CD4-positive, alpha-beta T cell treated with Interleukin-4 for 4 hours (primary cell): Measurements from ENCODE around the gene CXCL16.
"Not testable (repeated sequence)": the region's sequence is repeated elsewhere in the genome, so short reads cannot be mapped to it uniquely, and the experiment has no call there.

Experiments
- DNase-seq: peaks from one replicate; pipeline ENCODE4 v3.0.0-alpha.2; 2020

Gene CXCL16

DNA sequence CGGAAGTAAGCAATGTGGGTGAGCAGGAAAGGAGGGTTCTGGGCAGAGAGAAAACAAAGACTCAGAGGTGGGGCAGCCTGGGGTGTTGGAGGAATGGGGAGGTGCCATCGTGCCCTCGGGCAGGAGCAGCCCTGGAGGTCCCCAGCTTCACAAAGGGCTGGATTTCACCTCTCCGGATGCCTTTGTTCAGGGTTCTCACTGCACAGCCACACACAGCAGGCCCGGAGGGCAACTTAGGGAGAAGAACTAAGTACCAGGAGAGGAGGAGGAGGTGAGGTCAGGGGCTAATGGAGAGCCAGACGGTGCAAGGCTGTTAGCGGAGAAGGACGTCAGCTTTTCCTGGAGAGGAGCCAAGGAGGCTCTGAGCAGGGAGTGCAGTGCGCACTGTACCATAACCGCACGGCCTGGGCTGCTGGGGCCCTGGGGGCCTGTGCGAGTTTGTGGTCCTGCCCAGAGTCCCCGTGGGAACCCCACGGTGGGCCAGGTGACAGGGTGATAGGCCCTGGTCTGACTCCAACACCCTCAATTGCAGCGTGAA, 20.0 kb downstream of the CXCL16 start:
- DNase-seq, result no peak

DNA sequence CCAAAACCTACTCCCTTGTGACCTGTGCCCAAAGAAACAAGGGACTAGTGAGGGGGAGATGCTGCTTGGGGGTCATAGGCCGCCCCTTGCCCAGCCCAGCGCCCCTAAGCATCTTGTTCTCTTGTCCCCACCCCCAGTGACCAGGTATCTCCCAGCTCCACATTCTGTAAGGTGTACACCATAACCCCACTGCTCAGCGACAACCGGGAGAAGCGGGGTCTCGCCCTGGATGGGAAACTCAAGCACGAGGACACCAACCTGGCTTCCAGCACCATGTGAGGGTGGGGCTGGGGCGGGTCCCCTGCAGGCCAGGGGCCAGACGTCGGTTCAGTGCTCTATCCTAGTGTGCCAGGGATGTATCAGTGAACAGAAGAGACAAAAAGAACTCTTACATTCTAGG, 20.6 kb downstream of the CXCL16 start:
- DNase-seq, result no peak

DNA sequence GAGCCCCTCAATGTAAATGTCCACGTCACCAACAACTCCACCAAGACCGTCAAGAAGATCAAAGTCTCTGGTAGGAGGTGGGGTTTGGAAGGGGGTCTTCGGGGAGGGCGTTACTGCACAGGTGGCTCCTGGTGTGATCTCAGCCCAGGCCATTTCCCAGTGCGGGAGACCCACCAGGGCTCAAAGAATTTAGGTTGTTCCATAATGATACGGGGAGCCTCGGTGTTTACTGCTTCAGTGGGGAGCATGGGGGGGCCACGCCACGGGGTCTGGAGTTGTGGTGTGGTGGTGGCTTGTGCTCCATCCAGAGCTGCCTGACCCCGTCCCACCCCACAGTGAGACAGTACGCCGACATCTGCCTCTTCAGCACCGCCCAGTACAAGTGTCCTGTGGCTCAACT, 21.5 kb downstream of the CXCL16 start:
- no peak for DNase-seq

DNA sequence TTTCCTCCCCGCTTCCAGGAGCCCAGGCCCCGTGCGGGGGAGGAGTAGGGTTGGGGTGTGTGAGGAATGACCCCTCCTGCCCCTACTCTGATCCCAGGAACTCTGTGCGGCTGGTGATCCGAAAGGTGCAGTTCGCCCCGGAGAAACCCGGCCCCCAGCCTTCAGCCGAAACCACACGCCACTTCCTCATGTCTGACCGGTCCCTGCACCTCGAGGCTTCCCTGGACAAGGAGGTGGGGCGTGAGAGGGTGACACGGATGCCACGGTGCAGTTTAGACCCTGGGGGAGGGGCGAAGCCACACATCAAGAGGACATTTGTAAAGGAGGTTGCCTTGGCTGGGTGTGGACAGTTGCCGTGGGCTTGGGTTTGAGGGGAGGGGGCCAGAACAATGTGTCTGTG, 21.9 kb downstream of the CXCL16 start:
- DNase-seq, result no peak

DNA sequence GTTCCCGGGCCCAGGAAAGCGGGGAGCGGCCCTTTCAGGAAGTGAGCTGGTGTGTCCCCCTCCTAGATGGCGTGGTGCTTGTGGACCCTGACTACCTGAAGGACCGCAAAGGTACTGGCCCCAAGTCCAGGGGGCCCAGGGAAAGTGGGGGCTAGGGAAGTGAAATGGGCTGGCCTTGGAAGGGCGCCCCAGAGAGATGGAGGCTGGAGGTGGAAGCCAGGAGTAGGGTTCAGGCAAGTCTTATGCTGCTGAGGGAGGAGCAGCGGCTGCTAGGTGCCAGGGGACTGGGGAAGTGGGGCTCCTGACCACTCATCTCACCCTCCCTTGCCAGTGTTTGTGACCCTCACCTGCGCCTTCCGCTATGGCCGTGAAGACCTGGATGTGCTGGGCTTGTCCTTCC, 23.6 kb downstream of the CXCL16 start:
- DNase-seq, result no peak

DNA sequence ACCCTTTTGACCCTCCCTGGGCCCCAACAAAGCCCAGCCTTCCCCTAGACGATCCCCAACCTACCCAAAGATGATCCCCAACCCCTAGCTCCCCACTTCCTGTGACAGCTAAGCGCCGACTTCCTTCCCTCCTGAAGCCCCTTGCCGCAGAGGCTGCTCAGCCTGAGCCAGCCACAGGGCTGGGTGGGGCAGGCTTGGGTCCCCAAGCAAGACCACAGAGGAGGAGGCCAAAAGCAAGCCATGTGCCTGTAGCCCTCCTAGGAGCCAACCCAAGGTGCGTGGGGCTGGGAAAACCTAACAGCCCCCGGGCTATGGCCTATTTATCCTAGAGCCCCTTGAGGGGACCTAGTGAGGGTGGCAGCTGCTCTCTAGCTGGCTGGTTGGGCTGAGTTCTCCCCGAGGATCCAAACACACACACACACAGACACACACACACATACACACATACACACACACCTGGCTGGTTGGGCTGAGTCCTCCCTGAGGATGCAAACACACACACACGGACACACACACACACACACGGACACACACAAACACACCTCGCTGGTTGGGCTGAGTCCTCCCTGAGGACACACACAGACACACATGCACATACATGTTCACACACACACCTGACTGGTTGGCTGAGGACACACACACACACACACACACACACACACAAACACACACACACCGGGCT, 24.5 kb downstream of the CXCL16 start:
- DNase-seq, result peak; percentile 73

- DNase-seq, result not testable (repeated sequence)
These were observed 25.2 kb downstream of the CXCL16 start for GRCh38 chr17:4714340-4715062.

- no peak for DNase-seq
These were observed 27.2 kb downstream of the CXCL16 start for GRCh38 chr17:4712526-4712925.

DNA sequence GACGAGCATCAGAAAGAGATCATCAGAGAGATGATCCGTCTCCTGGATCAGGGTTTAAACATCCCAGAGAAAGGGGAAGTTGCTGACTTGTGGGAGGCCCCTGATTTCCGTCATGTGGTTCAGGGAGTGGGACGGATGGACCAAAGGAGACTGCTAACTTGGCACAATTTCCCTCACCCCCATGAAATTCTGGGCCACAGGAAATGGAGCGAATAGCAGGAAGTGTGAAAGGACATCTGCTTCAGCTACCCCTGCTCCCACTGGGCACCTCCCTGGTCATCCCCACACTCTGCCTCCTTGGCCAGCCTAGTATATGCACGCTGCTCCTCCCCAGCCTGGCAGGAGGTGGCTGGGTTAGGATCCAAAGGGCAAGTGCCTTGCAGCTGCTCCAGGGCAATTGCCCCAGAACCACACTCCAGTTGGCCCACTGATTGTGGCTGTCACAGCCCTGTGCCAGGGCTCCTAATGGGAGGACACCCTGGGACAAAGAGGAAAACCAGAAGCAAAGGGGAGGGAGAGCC, 28.0 kb downstream of the CXCL16 start:
- DNase-seq, result peak; percentile 25

- DNase-seq, result peak; percentile 76
These were observed 28.8 kb downstream of the CXCL16 start for GRCh38 chr17:4710693-4711634.

DNA sequence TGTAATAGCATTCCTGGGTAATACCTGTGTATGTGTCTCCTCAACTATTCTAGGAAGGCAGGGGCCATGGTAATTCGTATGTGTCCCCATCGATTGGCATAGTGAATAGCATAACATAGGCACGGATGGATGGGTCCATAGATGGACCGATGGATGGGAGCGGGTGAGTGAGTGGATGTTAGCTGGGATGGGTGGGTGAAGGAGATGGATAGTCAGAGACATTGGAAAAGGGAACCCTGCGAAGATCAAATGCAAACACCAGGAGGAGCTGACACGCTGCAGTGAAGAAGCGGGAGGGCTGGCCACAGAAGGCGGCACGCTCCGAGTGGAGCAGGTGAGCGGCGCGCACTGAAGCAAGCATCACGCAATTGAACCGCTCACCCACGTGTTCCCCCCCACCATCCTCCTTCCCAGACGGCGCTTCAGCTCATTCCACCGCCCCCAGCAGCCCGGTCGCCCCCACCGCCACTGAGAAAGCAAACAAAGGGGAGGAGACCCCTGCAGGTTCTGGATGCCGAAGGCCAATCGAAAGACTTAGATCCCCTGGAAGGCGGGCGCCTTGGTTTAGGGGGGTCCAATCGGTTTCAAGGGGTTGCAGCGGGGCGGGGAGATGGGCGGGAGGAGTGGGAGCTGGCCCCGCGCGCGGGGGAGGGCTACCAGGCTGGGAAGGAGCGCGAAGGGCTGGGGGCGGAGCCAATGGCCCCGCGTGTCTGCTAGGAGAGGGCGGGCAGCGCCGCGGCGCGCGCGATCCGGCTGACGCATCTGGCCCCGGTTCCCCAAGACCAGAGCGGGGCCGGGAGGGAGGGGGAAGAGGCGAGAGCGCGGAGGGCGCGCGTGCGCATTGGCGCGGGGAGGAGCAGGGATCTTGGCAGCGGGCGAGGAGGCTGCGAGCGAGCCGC, 29.7 kb downstream of the CXCL16 start, which contains the start of gene ARRB2:
Gene ARRB2 (plus strand): TSS at position 839 of the 899 bp plus-strand sequence. CDS start 90 bp downstream, outside the sequence.
- peak; percentile 98 for DNase-seq

DNA sequence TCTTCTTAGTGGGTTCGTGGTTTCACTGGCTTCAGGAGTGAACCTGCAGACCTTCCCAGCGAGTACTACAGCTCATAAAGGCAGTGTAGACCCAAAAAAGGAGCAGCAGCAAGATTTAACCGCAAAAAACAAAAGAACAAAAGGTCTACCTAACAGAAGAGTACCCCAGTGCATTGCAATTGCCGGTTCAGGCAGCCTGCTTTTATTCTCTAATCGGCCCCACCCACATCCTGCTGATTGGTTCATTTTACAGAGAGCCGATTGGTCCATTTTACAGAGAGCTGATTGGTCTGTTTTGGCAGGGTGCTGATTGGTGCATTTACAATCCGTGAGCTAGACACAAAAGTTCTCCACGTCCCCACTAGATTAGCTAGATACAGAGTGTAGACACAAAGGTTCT, 31.3 kb downstream of the CXCL16 start:
- peak; percentile 62 for DNase-seq

GRCh38 chr17:4706121-4706520, 33.6 kb downstream of the CXCL16 start:
- DNase-seq, result no peak

DNA sequence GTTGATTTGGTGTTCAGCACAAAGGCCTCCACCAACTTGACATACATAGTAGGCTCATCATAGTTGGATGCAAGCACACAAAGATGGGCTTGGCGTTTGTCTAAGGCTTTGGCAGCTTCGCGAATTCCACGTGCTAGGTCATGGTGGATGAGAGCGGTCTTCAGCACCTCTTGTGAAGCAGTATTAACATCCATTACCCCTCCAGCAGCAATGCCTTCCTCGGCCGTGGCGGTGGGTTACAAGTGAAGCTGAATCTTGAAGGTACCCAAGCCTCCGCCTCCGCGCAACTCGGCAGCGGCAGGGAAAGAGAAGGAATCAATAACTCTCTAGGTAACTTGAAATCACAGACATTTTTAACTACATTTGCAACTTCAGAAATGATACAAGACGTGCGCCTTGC, 34.7 kb downstream of the CXCL16 start:
- DNase-seq, result no peak

DNA sequence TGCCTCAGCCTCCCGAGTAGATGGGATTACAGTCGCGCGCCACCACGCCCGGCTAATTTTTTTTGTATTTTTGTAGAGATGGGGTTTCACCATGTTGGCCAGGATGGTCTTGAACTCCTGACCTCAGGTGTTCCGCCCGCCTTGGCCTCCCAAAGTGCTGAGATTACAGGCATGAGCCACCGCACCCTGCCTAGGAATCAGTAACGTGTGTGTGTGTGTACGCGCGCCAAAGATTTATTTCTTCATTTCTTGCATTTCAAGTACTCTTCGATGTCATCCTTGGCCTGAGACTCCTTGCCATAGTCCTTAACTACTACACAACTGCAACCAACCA, 35.2 kb downstream of the CXCL16 start:
- not testable (repeated sequence) for DNase-seq

- DNase-seq, result no peak
These were observed 36.4 kb downstream of the CXCL16 start for GRCh38 chr17:4703330-4703691.

DNA sequence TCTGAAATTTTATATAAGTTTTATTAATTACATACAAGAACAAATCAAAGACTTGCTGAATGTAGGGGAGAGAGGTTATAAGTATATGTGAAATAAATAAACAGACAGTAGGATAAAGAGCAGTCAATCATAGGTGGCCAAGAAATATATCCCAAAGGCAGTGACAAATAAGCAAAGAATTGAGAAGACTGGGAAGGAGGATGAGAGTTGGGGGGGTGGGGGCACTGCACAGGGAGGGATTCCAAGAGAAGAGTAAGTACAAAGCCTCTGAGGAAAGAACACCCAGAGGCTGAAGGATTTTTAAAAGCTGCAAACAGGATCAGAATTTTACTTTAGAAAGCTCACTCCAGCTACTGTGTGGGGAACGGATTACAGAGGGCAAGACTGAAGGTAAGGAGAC, 38.6 kb downstream of the CXCL16 start:
- DNase-seq, result no peak

DNA sequence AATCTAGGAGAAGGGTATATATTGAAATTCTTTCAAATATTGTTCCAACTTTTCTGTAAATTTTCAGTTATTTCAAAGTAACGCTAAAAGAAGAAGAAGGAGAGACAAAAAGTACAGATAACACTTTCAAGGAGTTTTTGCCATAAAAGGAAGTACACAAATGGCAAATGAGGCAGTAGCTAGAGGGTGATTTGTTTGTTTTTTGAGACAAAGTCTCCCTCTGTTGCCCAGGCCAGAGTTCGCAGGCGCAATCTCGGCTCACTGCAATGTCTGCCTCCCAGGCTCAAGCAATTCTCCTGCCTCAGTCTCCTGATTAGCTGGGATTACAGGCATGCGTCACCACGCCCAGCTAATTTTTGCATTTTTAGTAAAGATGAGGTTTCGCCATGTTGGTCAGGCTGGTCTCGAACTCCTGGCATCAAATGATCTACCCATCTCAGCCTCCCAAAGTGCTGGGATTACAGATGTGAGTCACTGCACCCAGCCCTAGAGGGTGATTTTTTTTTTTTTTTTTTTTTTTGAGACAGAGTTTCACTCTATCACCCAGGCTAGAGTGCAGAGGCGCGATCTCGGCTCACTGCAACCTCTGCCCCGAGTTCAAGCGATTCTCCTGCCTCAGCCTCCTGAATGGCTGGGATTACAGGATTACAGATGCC, 40.2 kb downstream of the CXCL16 start:
- DNase-seq, result not testable (repeated sequence)

GRCh38 chr17:4696437-4696805, 43.3 kb downstream of the CXCL16 start:
- peak; percentile 67 for DNase-seq

DNA sequence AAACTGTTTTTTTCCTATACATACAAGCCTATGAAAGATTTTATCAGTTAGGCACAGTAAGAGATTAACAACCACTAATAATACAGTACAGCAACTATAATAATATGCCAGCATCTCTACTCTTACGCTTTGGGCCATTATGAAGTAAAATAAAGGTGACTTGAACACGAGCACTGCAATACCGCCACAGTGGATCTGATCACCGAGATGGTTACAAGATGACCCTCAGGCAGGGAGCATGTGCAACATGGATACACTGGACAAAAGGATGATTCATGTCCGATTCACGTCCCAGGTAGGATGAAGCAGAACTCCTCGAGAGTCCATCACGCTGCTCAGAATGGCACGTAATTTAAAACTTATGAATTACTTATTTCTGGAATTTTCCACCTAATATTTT, 46.3 kb downstream of the CXCL16 start:
- no peak for DNase-seq

- DNase-seq, result no peak
These were observed 48.0 kb downstream of the CXCL16 start for GRCh38 chr17:4691686-4692085.
